GM18519 (cell line): ENCODE data around the gene CACTIN.

Experiments used
- ATAC-seq: cut with Tn5 transposase; IDR thresholded peaks from one replicate; pipeline ENCODE4 v1.9.1; 2021; ENCODE audit warnings: mild to moderate bottlenecking, moderate library complexity; ENCODE audit not compliant: unreplicated experiment, low FRiP score

Gene CACTIN

GRCh38 chr19:3664879-3665642 lies 38.5 kb upstream of the CACTIN start:
- ATAC-seq = no peak

- no peak for ATAC-seq
Observed at GRCh38 chr19:3663838-3664237, 37.2 kb upstream of the CACTIN start.

GRCh38 chr19:3661284-3662238 lies 35.0 kb upstream of the CACTIN start:
- ATAC-seq = no peak

- ATAC-seq = no peak
Observed at GRCh38 chr19:3660493-3661219, 34.1 kb upstream of the CACTIN start.

- ATAC-seq = no peak
Observed at GRCh38 chr19:3659746-3660112, 33.1 kb upstream of the CACTIN start.

GRCh38 chr19:3658870-3659745 lies 32.5 kb upstream of the CACTIN start:
- no peak for ATAC-seq

GRCh38 chr19:3658004-3658869 lies 31.6 kb upstream of the CACTIN start:
- no peak for ATAC-seq

GRCh38 chr19:3657395-3657769 lies 30.8 kb upstream of the CACTIN start:
- ATAC-seq = no peak

GRCh38 chr19:3656747-3657394 lies 30.3 kb upstream of the CACTIN start:
- ATAC-seq = no peak

GRCh38 chr19:3656073-3656746 lies 29.6 kb upstream of the CACTIN start:
- ATAC-seq = no peak

GRCh38 chr19:3655402-3656072 lies 28.9 kb upstream of the CACTIN start:
- ATAC-seq = no peak

GRCh38 chr19:3653865-3654513 lies 27.4 kb upstream of the CACTIN start:
- no peak for ATAC-seq

- no peak for ATAC-seq
Observed at GRCh38 chr19:3653081-3653795, 26.6 kb upstream of the CACTIN start.

GRCh38 chr19:3652422-3652821 lies 25.8 kb upstream of the CACTIN start:
- ATAC-seq = no peak

GRCh38 chr19:3651684-3652083 lies 25.1 kb upstream of the CACTIN start:
- ATAC-seq = no peak

GRCh38 chr19:3649888-3650287 lies 23.3 kb upstream of the CACTIN start:
- no peak for ATAC-seq
